Measurements from ENCODE around the gene PACRG. TPM values are rescaled to one million over a fixed set of nuclear protein-coding genes. Genes with fewer than 3 reads are reported as not detected.

PACRG gene
- total and polyA plus RNA-seq, 9 donors: 2.5 to 33.1 (median 3.8) TPM

- H3K36me3 ChIP-seq: no peaks in the 10 kb centered on the region
- H3K9me3 ChIP-seq: no peaks in the 10 kb centered on the region
- no peaks in the 10 kb centered on the region for H3K4me1 ChIP-seq (ENCODE audit: insufficient read depth)
- no peaks in the 10 kb centered on the region for H3K27me3 ChIP-seq
- intact Hi-C loops (cut with DNase I): no loop called here
- no peak for DNase-seq
- no peak overlapping the region for H3K4me3 ChIP-seq
- no peak for TF ChIP-seq POLR2A (IDR thresholded peaks at IDR 0.05)
- H3K27ac ChIP-seq: no peak overlapping the region
Observed at GRCh38 chr6:162753775-162754174, 26.0 kb downstream of the PACRG start.

GRCh38 chr6:162770136-162770535 lies 42.4 kb downstream of the PACRG start:
- Histone ChIP-seq H3K27ac (no peak overlapping the region), H3K9me3 (no peaks in the 10 kb centered on the region), H3K4me1 (ENCODE audit: insufficient read depth) (no peaks in the 10 kb centered on the region), H3K4me3 (no peak overlapping the region), H3K36me3 (no peaks in the 10 kb centered on the region), H3K27me3 (no peaks in the 10 kb centered on the region)
- TF ChIP-seq EP300 (IDR thresholded peaks at IDR 0.05): no peak
- no peak for TF ChIP-seq CTCF (IDR thresholded peaks at IDR 0.05)
- no peak for TF ChIP-seq POLR2A (IDR thresholded peaks at IDR 0.05)
- no peak for DNase-seq
- intact Hi-C loops (cut with DNase I): no loop called here

- H3K4me1 ChIP-seq (ENCODE audit: insufficient read depth): no peaks in the 10 kb centered on the region
- no peaks in the 10 kb centered on the region for H3K27me3 ChIP-seq
- no peaks in the 10 kb centered on the region for H3K9me3 ChIP-seq
- no peak for TF ChIP-seq EP300 (IDR thresholded peaks at IDR 0.05)
- TF ChIP-seq POLR2A (IDR thresholded peaks at IDR 0.05): no peak
- TF ChIP-seq CTCF (IDR thresholded peaks at IDR 0.05): no peak
- no peaks in the 10 kb centered on the region for H3K36me3 ChIP-seq
- no peak overlapping the region for H3K27ac ChIP-seq
- no peak for DNase-seq
- WGBS, 3 donors: 79 to 93% (median 92%) methylated on average over 1 of the region's 1 CpG
- H3K4me3 ChIP-seq: no peak overlapping the region
- intact Hi-C loops (cut with DNase I): no loop called here
Observed at GRCh38 chr6:162770955-162771354, 43.2 kb downstream of the PACRG start.

GRCh38 chr6:162772466-162772865 lies 44.7 kb downstream of the PACRG start:
- Histone ChIP-seq H3K4me1 (ENCODE audit: insufficient read depth) (no peaks in the 10 kb centered on the region), H3K9me3 (no peaks in the 10 kb centered on the region), H3K4me3 (no peak overlapping the region), H3K36me3 (no peaks in the 10 kb centered on the region), H3K27me3 (no peaks in the 10 kb centered on the region), H3K27ac (no peak overlapping the region)
- intact Hi-C loops (cut with DNase I): no loop called here
- no peak for DNase-seq
- TF ChIP-seq POLR2A (IDR thresholded peaks at IDR 0.05) (no peak), EP300 (IDR thresholded peaks at IDR 0.05) (no peak), CTCF (IDR thresholded peaks at IDR 0.05) (no peak)

- Histone ChIP-seq H3K9me3 (no peaks in the 10 kb centered on the region), H3K27me3 (no peaks in the 10 kb centered on the region), H3K4me1 (ENCODE audit: insufficient read depth) (no peaks in the 10 kb centered on the region), H3K4me3 (no peak overlapping the region), H3K27ac (no peak overlapping the region), H3K36me3 (no peaks in the 10 kb centered on the region)
- no peak for DNase-seq
- TF ChIP-seq EP300 (IDR thresholded peaks at IDR 0.05) (no peak), POLR2A (IDR thresholded peaks at IDR 0.05) (no peak), CTCF (IDR thresholded peaks at IDR 0.05) (no peak)
- whole genome bisulfite sequencing, 3 donors: 58 to 66% (median 60%) methylated on average over 3 of the region's 3 CpGs
- intact Hi-C loops (cut with DNase I): no loop called here
Observed at GRCh38 chr6:162773996-162774395, 46.2 kb downstream of the PACRG start.

Data from ovary (tissue), 9 donors.